ENCODE results near the gene MIA3.

MIA3 gene

DNA sequence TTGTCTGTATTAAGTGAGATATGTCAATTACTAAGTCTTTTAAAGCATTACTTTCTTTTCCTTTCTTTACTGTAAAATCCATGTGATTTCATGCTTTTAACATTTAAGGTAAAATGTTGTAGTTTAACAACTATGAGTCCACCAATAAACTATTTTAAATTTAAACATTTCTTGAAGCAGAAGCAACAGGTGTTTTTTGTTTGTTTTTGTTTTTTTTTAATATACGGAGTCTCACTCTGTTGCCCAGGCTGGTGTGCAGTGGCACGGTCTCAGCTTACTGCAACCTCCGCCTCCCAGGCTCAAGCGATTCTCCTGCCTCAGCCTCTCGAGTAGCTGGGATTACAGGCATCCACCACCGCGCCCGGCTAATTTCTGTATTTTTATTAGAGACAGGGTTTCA is 78.8 kb downstream of the MIA3 start:
- Histone ChIP-seq H3K79me2 (ENCODE audit: insufficient read depth, low read length) (0 out of 2 replicates have a peak, but pooled peaks cover 7% of the 10 kb centered on the region), H3F3A (ENCODE audit: low read depth) (no peaks in the 10 kb centered on the region), H3K4me3 (ENCODE audit: low read length, poor library complexity, severe bottlenecking) (no peak overlapping the region), H3K4me2 (ENCODE audit: low read depth, low read length, poor library complexity, severe bottlenecking) (no peak overlapping the region), H3K9me3 (ENCODE audit: insufficient read depth, low read depth, low read length) (no peaks in the 10 kb centered on the region), H3K36me3 (ENCODE audit: insufficient read depth, low read length) (peaks cover 14% of the 10 kb centered on the region; the same call in 1 of the 2 replicates), H3K9ac (ENCODE audit: low read depth, low read length, poor library complexity, severe bottlenecking) (no peak overlapping the region), H2AFZ (ENCODE audit: low read length) (no peak overlapping the region), H3K9me2 (replicated peaks; ENCODE audit: low read depth, low read length) (no peaks in the 10 kb centered on the region), H3K27me3 (ENCODE audit: insufficient read depth, low read length, poor library complexity, severe bottlenecking) (no peaks in the 10 kb centered on the region), H3K4me1 (ENCODE audit: insufficient read depth, low read length, poor library complexity, severe bottlenecking) (no peaks in the 10 kb centered on the region), H4K20me1 (ENCODE audit: insufficient read depth, low read length, poor library complexity, severe bottlenecking) (no peaks in the 10 kb centered on the region)
- TF ChIP-seq EZH2phosphoT487 (IDR thresholded peaks at IDR 0.05; ENCODE audit: borderline replicate concordance) = no peak
- TF ChIP-seq, protein P1, sequence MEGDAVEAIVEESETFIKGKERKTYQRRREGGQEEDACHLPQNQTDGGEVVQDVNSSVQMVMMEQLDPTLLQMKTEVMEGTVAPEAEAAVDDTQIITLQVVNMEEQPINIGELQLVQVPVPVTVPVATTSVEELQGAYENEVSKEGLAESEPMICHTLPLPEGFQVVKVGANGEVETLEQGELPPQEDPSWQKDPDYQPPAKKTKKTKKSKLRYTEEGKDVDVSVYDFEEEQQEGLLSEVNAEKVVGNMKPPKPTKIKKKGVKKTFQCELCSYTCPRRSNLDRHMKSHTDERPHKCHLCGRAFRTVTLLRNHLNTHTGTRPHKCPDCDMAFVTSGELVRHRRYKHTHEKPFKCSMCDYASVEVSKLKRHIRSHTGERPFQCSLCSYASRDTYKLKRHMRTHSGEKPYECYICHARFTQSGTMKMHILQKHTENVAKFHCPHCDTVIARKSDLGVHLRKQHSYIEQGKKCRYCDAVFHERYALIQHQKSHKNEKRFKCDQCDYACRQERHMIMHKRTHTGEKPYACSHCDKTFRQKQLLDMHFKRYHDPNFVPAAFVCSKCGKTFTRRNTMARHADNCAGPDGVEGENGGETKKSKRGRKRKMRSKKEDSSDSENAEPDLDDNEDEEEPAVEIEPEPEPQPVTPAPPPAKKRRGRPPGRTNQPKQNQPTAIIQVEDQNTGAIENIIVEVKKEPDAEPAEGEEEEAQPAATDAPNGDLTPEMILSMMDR (conservative IDR thresholded peaks at IDR 0.05; ENCODE audit: low read length) = no peak

DNA sequence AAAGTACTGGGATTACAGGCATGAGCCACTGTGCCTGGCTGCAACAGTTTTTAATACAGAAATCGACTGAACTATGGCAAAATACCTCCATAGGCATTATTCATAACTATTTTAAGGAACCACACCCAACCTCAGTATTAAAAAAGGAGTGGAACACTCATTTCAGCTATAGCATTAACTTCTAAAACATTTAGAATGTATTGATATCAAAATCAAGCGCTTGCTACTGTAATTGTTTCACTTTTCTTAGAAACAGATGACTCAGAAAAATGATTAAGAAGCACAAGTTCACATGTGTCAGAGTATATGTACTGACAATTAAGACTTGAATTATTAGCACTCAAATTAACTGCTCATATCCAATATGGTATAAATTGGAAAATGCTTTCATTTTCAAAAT is 79.3 kb downstream of the MIA3 start:
- H4K20me1 ChIP-seq (ENCODE audit: insufficient read depth, low read length, poor library complexity, severe bottlenecking) = no peaks in the 10 kb centered on the region
- H3F3A ChIP-seq (ENCODE audit: low read depth) = no peaks in the 10 kb centered on the region
- H3K9me2 ChIP-seq (replicated peaks; ENCODE audit: low read depth, low read length) = no peaks in the 10 kb centered on the region
- no peak overlapping the region for H2AFZ ChIP-seq (ENCODE audit: low read length)
- H3K4me3 ChIP-seq (ENCODE audit: low read length, poor library complexity, severe bottlenecking) = no peak overlapping the region
- TF ChIP-seq, protein P1 (conservative IDR thresholded peaks at IDR 0.05; ENCODE audit: low read length) = no peak
- TF ChIP-seq EZH2phosphoT487 (IDR thresholded peaks at IDR 0.05; ENCODE audit: borderline replicate concordance) = no peak
- H3K27me3 ChIP-seq (ENCODE audit: insufficient read depth, low read length, poor library complexity, severe bottlenecking) = no peaks in the 10 kb centered on the region
- H3K36me3 ChIP-seq (ENCODE audit: insufficient read depth, low read length) = peaks cover 15% of the 10 kb centered on the region; the same call in 1 of the 2 replicates
- H3K4me1 ChIP-seq (ENCODE audit: insufficient read depth, low read length, poor library complexity, severe bottlenecking) = no peaks in the 10 kb centered on the region
- H3K4me2 ChIP-seq (ENCODE audit: low read depth, low read length, poor library complexity, severe bottlenecking) = no peak overlapping the region
- H3K9me3 ChIP-seq (ENCODE audit: insufficient read depth, low read depth, low read length) = no peaks in the 10 kb centered on the region
- H3K79me2 ChIP-seq (ENCODE audit: insufficient read depth, low read length) = 0 out of 2 replicates have a peak, but pooled peaks cover 7% of the 10 kb centered on the region
- H3K9ac ChIP-seq (ENCODE audit: low read depth, low read length, poor library complexity, severe bottlenecking) = no peak overlapping the region

- Histone ChIP-seq H3K4me3 (ENCODE audit: low read length, poor library complexity, severe bottlenecking) (no peak overlapping the region), H3K9me3 (ENCODE audit: insufficient read depth, low read depth, low read length) (no peaks in the 10 kb centered on the region), H3K79me2 (ENCODE audit: insufficient read depth, low read length) (0 out of 2 replicates have a peak, but pooled peaks cover 7% of the 10 kb centered on the region), H3K4me1 (ENCODE audit: insufficient read depth, low read length, poor library complexity, severe bottlenecking) (no peaks in the 10 kb centered on the region), H3K36me3 (ENCODE audit: insufficient read depth, low read length) (peaks cover 22% of the 10 kb centered on the region; the same call in 1 of the 2 replicates), H3F3A (ENCODE audit: low read depth) (no peaks in the 10 kb centered on the region), H3K27me3 (ENCODE audit: insufficient read depth, low read length, poor library complexity, severe bottlenecking) (no peaks in the 10 kb centered on the region), H3K4me2 (ENCODE audit: low read depth, low read length, poor library complexity, severe bottlenecking) (no peak overlapping the region), H4K20me1 (ENCODE audit: insufficient read depth, low read length, poor library complexity, severe bottlenecking) (no peaks in the 10 kb centered on the region), H2AFZ (ENCODE audit: low read length) (no peak overlapping the region), H3K9me2 (replicated peaks; ENCODE audit: low read depth, low read length) (no peaks in the 10 kb centered on the region), H3K9ac (ENCODE audit: low read depth, low read length, poor library complexity, severe bottlenecking) (no peak overlapping the region)
- TF ChIP-seq, protein P1 (conservative IDR thresholded peaks at IDR 0.05; ENCODE audit: low read length) = no peak
- TF ChIP-seq EZH2phosphoT487 (IDR thresholded peaks at IDR 0.05; ENCODE audit: borderline replicate concordance) = no peak
Measured at GRCh38 chr1:222697826-222698225, 79.9 kb downstream of the MIA3 start.
